Measurements from ENCODE around the gene ING3.

ING3 gene

GRCh38 chr7:120950539-120951308 lies at the start of gene ING3:
ING3 (plus strand) TSS chr7:120950777; CDS start chr7:120950897, 120 bp downstream.
- DNase-seq (ENCODE audit: low read depth, low spot score), result peak; percentile 80

- no peak for DNase-seq (ENCODE audit: low read depth, low spot score)
These were observed 35.1 kb upstream of the ING3 start for GRCh38 chr7:120915314-120916105.

GRCh38 chr7:120916121-120916520 lies 34.5 kb upstream of the ING3 start:
- DNase-seq (ENCODE audit: low read depth, low spot score), result no peak

- DNase-seq (ENCODE audit: low read depth, low spot score), result no peak
These were observed 34.0 kb upstream of the ING3 start for GRCh38 chr7:120916538-120916937.

- no peak for DNase-seq (ENCODE audit: low read depth, low spot score)
These were observed 31.1 kb upstream of the ING3 start for GRCh38 chr7:120919466-120919865.

GRCh38 chr7:120920034-120920433 lies 30.5 kb upstream of the ING3 start:
- no peak for DNase-seq (ENCODE audit: low read depth, low spot score)

GRCh38 chr7:120920591-120921274 lies 29.8 kb upstream of the ING3 start:
- DNase-seq (ENCODE audit: low read depth, low spot score), result no peak

GRCh38 chr7:120924837-120925236 lies 25.7 kb upstream of the ING3 start:
- no peak for DNase-seq (ENCODE audit: low read depth, low spot score)

- DNase-seq (ENCODE audit: low read depth, low spot score), result no peak
These were observed 25.2 kb upstream of the ING3 start for GRCh38 chr7:120925392-120925791.

GRCh38 chr7:120926943-120927346 lies 23.6 kb upstream of the ING3 start:
- DNase-seq (ENCODE audit: low read depth, low spot score), result peak; percentile 20

- no peak for DNase-seq (ENCODE audit: low read depth, low spot score)
These were observed 23.0 kb upstream of the ING3 start for GRCh38 chr7:120927454-120928103.

- no peak for DNase-seq (ENCODE audit: low read depth, low spot score)
These were observed 19.3 kb upstream of the ING3 start for GRCh38 chr7:120931243-120931642.

GRCh38 chr7:120933475-120933874 lies 17.1 kb upstream of the ING3 start:
- DNase-seq (ENCODE audit: low read depth, low spot score), result no peak

- DNase-seq (ENCODE audit: low read depth, low spot score), result no peak
These were observed 11.2 kb upstream of the ING3 start for GRCh38 chr7:120939345-120939744.

GRCh38 chr7:120941064-120941463 lies 9.5 kb upstream of the ING3 start:
- no peak for DNase-seq (ENCODE audit: low read depth, low spot score)

- no peak for DNase-seq (ENCODE audit: low read depth, low spot score)
These were observed 8.7 kb upstream of the ING3 start for GRCh38 chr7:120941856-120942255.

GRCh38 chr7:120942861-120943260 lies 7.7 kb upstream of the ING3 start:
- DNase-seq (ENCODE audit: low read depth, low spot score), result no peak

GRCh38 chr7:120944826-120945562 lies 5.6 kb upstream of the ING3 start:
- DNase-seq (ENCODE audit: low read depth, low spot score), result no peak

GRCh38 chr7:120947980-120948379 lies 2.6 kb upstream of the ING3 start:
- DNase-seq (ENCODE audit: low read depth, low spot score), result no peak

GRCh38 chr7:120949393-120949911 lies 1.1 kb upstream of the ING3 start:
- no peak for DNase-seq (ENCODE audit: low read depth, low spot score)

GRCh38 chr7:120949998-120950538 lies 509 bp upstream of the ING3 start:
- no peak for DNase-seq (ENCODE audit: low read depth, low spot score)

Data from iPS DF 19.7 (cell line).